Nephron (organoid): ENCODE measurements around the gene TMTC2.
"Not testable (repeated sequence)": the region's sequence is repeated elsewhere in the genome, so short reads cannot be mapped to it uniquely, and the experiment has no call there.

Experiments used
- H3K27ac Mint-ChIP-seq, 3 experiments: 2 replicates each; pipeline ENCODE4 v1.8.0; 2020; ENCODE audit warnings: mixed read lengths in 3 of 3, mild to moderate bottlenecking in 2 of 3, moderate library complexity in 1 of 3
- H3K27me3 Mint-ChIP-seq: 2 replicates; pipeline ENCODE4 v1.8.0; 2021; ENCODE audit warnings: low read depth, mild to moderate bottlenecking, moderate library complexity, mixed read lengths
- H3K36me3 Mint-ChIP-seq: 2 replicates; pipeline ENCODE4 v1.8.0; 2020; ENCODE audit warnings: low read depth, mixed read lengths
- H3K4me1 Mint-ChIP-seq: 2 replicates; pipeline ENCODE4 v1.8.0; 2020; ENCODE audit warnings: mixed read lengths
- H3K4me3 Mint-ChIP-seq, 3 experiments: 2 replicates each; pipeline ENCODE4 v1.8.0; 2020; ENCODE audit warnings: mild to moderate bottlenecking in 3 of 3, mixed read lengths in 3 of 3, moderate library complexity in 2 of 3
- H3K9me3 Mint-ChIP-seq: 2 replicates; pipeline ENCODE4 v1.8.0; 2020; ENCODE audit warnings: mixed read lengths
- TF ChIP-seq, protein P1 (sequence below), 3 experiments: fragments of 200-600 bp; sonication (generic); IDR thresholded peaks; one replicate each; pipeline ENCODE4 v1.5.0; 2021; ENCODE audit warnings: antibody characterized with exemption in 3 of 3; ENCODE audit not compliant: unreplicated experiment in 3 of 3

The TMTC2 gene

DNA sequence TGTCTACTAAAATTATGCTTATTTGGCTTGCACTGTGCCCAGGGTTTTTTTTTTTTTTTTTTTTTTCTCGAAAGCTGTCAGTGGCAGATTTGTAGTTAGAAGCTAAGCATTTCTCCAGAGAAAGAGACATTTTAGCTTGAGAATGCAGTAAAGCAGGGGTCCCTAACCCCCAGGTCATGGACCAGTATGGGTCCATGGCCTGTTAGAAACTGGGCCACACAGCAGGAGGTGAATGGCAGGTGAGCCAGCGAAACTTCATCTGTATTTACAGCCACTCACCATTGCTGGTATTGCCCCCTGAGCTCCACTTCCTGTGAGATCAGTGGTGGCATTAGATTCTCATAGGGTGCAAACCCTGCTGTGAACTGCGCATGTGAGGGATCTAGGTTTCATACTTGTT lies 73.7 kb downstream of the TMTC2 start:
- Mint-ChIP-seq H3K4me3 (no peak overlapping the region), H3K9me3 (no peaks in the 10 kb centered on the region), H3K36me3 (no peaks in the 10 kb centered on the region), H3K27ac (no peak overlapping the region), H3K27me3 (no peaks in the 10 kb centered on the region), H3K4me1 (peaks cover 14% of the 10 kb centered on the region)
- TF ChIP-seq, protein P1, sequence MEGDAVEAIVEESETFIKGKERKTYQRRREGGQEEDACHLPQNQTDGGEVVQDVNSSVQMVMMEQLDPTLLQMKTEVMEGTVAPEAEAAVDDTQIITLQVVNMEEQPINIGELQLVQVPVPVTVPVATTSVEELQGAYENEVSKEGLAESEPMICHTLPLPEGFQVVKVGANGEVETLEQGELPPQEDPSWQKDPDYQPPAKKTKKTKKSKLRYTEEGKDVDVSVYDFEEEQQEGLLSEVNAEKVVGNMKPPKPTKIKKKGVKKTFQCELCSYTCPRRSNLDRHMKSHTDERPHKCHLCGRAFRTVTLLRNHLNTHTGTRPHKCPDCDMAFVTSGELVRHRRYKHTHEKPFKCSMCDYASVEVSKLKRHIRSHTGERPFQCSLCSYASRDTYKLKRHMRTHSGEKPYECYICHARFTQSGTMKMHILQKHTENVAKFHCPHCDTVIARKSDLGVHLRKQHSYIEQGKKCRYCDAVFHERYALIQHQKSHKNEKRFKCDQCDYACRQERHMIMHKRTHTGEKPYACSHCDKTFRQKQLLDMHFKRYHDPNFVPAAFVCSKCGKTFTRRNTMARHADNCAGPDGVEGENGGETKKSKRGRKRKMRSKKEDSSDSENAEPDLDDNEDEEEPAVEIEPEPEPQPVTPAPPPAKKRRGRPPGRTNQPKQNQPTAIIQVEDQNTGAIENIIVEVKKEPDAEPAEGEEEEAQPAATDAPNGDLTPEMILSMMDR (IDR thresholded peaks at IDR 0.05; ENCODE audit: unreplicated experiment in 3 of 3), result no peak

DNA sequence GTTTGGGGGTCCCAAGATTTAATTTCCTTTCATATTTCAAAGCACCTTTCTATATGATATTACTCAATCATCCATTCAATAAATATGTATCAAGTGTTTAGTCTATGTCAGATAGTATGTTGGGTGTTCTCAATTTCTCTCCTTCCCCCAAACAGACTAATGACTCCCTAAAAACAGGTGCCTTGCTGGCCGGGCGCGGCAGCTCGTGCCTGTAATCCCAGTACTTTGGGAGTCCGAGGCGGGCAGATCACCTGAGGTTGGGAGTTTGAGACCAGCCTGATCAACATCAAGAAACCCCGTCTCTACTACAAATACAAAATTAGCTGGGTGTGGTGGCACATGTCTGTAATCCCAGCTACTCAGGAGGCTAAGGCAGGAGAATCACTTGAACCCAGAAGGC lies 78.5 kb downstream of the TMTC2 start:
- H3K4me3 Mint-ChIP-seq, H3K9me3 Mint-ChIP-seq, H3K27me3 Mint-ChIP-seq, H3K4me1 Mint-ChIP-seq, H3K27ac Mint-ChIP-seq: not testable (repeated sequence)
- peaks cover 21% of the 10 kb centered on the region for H3K36me3 Mint-ChIP-seq

DNA sequence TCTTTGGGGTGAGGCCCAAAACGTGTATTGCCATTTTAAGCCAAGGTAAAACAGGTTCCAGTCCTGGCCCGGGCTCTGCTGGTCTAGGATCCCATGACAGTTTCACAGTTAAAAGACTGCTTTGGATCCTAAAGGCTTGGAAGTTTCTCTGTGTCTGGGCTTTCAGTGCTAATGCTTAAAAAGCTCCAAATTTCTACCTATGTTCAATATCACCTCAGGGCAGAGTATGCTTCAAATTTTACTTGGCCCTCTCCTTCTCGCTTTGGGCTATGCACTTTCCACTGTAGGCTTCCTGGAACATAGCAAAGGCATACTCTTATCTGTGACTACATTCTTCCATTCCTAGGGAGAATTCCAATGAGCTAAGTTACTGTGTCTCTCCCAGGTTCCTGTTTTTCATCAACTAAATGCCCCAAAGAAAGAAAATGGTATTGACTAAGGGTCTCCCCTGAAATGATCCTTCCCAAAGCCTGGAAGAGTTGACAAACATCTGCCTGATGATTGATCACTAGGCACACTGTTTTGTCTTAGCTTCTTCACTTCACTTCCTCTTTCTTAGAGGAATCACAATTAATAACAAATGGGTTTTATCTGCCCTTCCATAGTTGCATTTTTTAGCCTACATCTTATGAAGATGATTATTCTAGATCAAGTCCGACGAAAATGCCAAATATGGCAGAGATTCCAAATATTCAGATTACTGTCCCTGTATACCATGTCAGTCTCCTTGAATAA lies 79.4 kb downstream of the TMTC2 start:
- H3K27me3 Mint-ChIP-seq, result no peaks in the 10 kb centered on the region
- H3K4me3 Mint-ChIP-seq, result no peak overlapping the region
- no peaks in the 10 kb centered on the region for H3K9me3 Mint-ChIP-seq
- H3K36me3 Mint-ChIP-seq, result peaks cover 21% of the 10 kb centered on the region
- no peak overlapping the region for H3K27ac Mint-ChIP-seq
- H3K4me1 Mint-ChIP-seq, result no peaks in the 10 kb centered on the region
- TF ChIP-seq, protein P1 (IDR thresholded peaks at IDR 0.05; ENCODE audit: unreplicated experiment in 3 of 3), result no peak

DNA sequence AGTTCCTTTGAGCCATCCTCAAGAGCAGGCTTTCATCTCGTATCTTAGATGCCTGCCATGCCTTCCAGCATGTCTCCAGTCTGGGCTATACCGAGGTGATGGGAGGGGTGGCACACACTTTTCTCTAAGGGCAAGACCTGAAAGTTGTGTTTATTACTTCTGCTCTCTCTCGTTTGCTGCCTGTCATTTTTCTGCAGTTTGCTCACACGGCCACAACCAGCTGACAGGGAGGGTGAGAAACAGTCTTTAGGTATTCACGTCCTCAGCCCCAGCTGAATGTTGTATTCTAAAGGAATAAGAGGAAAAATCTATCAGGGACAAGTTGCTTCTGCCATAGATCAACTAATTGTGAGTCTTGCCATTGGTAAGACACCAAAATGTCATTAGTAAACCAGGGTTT lies 88.0 kb downstream of the TMTC2 start:
- Mint-ChIP-seq H3K4me1 (no peaks in the 10 kb centered on the region), H3K4me3 (no peak overlapping the region), H3K9me3 (no peaks in the 10 kb centered on the region), H3K36me3 (peaks cover 12% of the 10 kb centered on the region), H3K27me3 (no peaks in the 10 kb centered on the region), H3K27ac (no peak overlapping the region)
- TF ChIP-seq, protein P1 (IDR thresholded peaks at IDR 0.05; ENCODE audit: unreplicated experiment in 3 of 3), result no peak

DNA sequence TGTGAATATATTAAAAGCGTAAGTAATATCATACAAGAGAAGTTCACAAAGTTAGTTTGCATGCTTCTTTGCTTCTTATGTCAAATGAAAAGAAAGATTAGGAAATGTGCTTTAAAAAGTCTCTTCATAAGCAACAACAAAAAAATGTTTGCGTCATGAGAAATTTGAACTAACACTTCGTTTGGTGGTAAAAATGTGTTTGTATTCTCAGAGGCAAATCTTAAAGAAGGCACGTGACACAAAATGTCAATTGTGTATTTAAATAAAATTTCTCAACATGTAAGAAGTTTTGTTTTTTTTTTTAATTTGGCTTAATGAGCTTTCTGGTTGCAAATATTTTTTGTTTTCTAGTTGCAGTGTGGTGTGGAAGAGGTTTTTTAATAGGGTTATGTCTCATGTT lies 93.8 kb downstream of the TMTC2 start:
- peaks cover 8% of the 10 kb centered on the region for H3K4me1 Mint-ChIP-seq
- no peak overlapping the region for H3K4me3 Mint-ChIP-seq
- H3K27me3 Mint-ChIP-seq, result no peaks in the 10 kb centered on the region
- peaks cover 9% of the 10 kb centered on the region for H3K36me3 Mint-ChIP-seq
- no peak overlapping the region for H3K27ac Mint-ChIP-seq
- H3K9me3 Mint-ChIP-seq, result no peaks in the 10 kb centered on the region
- TF ChIP-seq, protein P1 (IDR thresholded peaks at IDR 0.05; ENCODE audit: unreplicated experiment in 3 of 3), result no peak

DNA sequence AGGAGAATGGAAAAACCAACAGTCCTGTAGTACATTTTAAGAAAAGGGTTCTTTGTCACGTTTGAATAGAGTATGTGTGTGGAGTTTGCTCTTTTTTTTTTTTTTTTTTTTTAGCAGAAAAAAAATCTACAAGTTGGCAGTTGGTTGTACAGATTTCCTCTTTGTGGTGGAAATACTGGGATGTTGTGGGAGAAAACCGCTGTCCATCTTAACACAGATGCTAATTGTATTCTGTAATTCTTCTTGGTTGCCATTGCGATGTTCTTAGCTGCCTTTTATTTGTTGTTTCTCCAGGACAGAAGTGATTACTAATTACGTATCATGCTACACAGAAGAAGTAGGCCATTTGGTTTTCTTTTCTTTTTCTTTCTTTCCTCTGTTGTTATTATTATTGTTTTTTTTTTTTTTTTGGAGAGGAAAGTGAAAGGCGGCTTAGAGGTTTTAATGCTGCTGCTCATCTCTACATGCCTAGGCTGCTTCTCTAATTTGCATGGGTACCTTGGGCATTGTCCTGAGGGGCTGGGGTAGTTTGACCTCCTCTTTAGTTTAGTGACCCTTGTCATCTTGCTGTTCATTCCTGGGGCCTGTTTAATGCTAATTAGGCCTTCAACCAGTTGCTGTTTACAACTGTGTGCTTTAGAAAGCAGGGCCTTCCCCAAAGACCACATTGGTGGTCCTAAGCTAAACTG lies 94.7 kb downstream of the TMTC2 start:
- Mint-ChIP-seq H3K27me3 (no peaks in the 10 kb centered on the region), H3K4me3 (no peak overlapping the region), H3K4me1 (peaks cover 8% of the 10 kb centered on the region), H3K36me3 (peaks cover 9% of the 10 kb centered on the region), H3K9me3 (no peaks in the 10 kb centered on the region), H3K27ac (no peak overlapping the region)
- TF ChIP-seq, protein P1 (IDR thresholded peaks at IDR 0.05; ENCODE audit: unreplicated experiment in 3 of 3), result no peak
